Measurements from ENCODE around the gene CDX2.

DNA sequence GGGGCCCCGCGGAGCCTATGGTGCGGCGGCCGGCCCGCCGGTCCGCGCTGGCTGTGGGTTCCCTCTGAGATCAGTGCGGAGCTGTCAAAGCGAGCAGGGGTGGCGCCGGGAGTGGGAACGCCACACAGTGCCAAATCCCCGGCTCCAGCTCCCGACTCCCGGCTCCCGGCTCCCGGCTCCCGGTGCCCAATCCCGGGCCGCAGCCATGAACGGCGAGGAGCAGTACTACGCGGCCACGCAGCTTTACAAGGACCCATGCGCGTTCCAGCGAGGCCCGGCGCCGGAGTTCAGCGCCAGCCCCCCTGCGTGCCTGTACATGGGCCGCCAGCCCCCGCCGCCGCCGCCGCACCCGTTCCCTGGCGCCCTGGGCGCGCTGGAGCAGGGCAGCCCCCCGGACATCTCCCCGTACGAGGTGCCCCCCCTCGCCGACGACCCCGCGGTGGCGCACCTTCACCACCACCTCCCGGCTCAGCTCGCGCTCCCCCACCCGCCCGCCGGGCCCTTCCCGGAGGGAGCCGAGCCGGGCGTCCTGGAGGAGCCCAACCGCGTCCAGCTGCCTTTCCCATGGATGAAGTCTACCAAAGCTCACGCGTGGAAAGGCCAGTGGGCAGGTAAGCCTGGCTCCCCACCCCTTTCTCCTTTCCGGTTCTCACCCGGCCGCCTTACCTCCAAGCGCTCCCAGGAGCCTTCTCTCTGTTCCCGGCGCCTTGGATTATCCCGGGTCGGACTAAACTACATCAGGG is 49.0 kb downstream of the CDX2 start, which contains the start of gene PDX1:
- no peak for TF ChIP-seq CTCF (IDR thresholded peaks at IDR 0.05)
- TF ChIP-seq POLR2AphosphoS5 (IDR thresholded peaks at IDR 0.05) = peak in 1 of 3 donors; percentile 47
- no peak for TF ChIP-seq EP300 (IDR thresholded peaks at IDR 0.05)
